HG03060 (cell line): ENCODE data around the gene ANKRD9.

Source experiments
- ATAC-seq: cut with Tn5 transposase; IDR thresholded peaks from one replicate; pipeline ENCODE4 v1.9.1; 2021; ENCODE audit warnings: low read depth, moderate number of reproducible peaks; ENCODE audit not compliant: unreplicated experiment

The ANKRD9 gene

DNA sequence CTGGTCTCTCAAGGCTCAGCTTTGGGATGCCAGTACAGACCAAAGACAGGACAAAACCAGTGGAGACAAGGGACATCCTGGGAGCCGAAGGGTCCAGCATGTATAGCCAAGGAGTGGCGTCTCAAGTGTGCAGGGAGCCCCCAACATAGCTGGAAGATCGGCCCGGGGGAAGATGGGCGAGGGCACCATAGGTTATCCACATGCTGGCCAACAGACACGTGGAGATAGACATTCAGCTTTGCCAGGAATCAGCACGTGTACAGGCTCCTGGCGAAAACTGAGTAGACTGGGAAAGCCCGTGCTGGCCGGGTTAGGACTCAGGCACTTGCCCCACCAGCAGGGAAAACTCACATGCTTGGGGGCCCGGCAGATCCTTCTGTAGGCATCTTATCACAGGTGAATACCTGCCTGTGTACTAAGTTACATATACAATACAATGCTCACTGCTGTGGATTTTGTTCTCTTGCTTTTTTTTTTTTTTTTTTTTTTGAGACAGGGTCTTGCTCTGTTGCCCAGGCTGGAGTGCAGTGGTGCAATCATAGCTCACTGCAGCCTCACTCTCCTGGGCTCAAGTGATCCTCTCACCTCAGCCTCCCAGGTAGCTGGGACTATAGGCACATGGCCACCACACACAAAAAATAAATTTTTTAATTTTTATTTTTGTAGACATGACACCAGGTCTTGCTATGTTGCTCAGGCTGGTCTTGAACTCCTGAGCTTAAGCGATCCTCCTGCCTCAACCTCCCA lies 5.6 kb upstream of the ANKRD9 start:
- ATAC-seq = no peak

- no peak for ATAC-seq
Measured at GRCh38 chr14:102513899-102514772, 4.6 kb upstream of the ANKRD9 start.

- no peak for ATAC-seq
Measured at GRCh38 chr14:102512793-102513300, 3.3 kb upstream of the ANKRD9 start.

DNA sequence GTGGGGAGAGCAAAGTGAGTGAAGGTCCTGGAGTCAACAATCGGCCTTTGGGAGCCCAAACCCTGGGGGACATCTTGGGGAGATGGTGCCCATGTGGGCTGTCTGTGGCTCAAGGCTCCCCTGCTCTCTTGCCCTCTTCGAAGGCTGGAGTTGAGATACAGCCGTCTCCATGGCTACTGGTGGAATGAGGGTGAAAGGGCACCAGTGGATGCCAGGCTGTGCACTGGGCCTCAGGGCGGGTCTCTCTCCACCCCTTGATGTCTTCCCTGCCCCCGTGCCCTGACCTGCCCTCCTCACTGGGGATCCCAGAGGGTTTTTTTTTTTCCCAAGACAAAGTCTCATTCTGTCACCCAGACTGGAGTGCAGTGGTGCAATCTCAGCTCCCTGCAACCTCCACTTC lies 2.0 kb upstream of the ANKRD9 start:
- no peak for ATAC-seq

DNA sequence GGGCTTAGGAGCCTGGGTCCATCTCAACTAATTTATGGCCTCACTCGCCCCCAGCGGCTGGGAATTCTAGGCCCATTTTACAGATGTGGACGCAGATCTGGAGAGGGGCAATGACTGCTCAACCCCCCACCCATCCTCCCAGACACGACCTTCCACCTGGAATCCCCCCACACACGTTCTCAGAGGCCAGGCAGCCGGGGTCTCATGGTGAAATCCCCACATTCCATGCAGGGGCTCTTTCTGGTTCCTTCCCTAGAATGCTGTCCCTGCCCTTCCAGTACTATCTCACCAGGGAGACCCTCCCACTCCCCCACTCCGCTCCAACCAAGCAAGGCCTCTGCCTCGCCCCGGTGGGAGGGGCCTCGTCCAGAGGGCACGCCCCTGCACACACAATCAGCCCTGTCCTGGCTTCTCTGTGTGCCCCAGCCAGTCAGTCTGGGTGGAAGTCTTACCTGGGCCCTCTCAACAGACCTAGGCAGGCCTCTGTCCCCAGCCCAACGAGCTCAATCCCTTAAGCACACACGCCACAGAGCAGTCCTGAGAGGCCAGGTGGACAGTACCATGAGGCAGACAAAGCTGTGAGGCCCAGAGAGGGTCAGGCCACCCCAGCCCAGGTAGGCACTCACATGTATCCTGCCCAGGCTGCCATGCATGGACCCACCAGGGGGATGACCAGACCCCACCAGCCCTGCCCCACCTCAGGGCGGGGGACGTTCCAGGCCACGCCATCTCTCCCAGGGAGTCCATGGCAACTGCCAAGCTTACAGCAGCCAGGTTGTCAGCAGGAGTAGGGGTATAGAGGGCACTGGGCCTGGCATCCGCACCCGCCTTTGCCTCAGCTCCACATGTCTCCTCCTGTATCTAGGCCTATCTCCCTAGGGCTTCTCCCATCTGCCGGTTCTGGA lies 1.3 kb upstream of the ANKRD9 start:
- no peak for ATAC-seq

- no peak for ATAC-seq
Measured at GRCh38 chr14:102508774-102509745, 516 bp downstream of the ANKRD9 start.

GRCh38 chr14:102508410-102508773 lies 1.2 kb downstream of the ANKRD9 start:
- ATAC-seq = no peak

GRCh38 chr14:102507857-102508312 lies 1.7 kb downstream of the ANKRD9 start:
- no peak for ATAC-seq

- ATAC-seq = no peak
Measured at GRCh38 chr14:102507081-102507856, 2.3 kb downstream of the ANKRD9 start.

GRCh38 chr14:102506626-102506925 lies 3.0 kb downstream of the ANKRD9 start:
- no peak for ATAC-seq

GRCh38 chr14:102505775-102506625 lies 3.6 kb downstream of the ANKRD9 start:
- ATAC-seq = no peak

DNA sequence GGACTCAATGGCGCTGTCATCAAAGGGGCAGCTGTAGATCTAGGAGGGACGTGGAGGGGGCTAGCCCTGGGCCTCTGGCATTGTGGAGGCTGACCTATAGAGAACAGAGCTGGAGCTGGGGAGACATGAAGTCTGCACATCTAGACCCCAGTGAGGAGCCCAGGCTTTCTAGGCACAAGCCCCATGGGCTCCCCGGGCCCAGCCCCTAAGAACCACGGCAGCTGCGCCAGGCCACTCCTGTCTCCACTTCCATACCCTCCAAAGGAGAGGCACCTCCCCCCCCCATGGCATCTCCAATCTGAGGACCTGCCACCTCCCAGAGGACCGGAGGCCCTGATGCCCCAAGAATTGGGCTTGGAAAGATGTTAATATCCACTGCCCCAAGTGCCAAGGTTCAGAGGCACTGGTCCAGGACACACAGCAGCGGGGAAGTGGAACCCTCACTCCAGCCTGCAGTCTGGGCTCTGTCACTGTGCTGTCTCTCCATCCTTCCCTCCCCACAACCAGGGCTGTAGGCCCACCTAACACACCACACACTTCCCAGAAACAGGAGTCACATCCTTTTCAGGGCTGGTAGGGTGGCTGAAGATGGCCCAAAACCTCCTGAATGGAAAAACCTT lies 4.5 kb downstream of the ANKRD9 start:
- ATAC-seq = no peak

GRCh38 chr14:102504328-102504999 lies 5.1 kb downstream of the ANKRD9 start:
- ATAC-seq = no peak

DNA sequence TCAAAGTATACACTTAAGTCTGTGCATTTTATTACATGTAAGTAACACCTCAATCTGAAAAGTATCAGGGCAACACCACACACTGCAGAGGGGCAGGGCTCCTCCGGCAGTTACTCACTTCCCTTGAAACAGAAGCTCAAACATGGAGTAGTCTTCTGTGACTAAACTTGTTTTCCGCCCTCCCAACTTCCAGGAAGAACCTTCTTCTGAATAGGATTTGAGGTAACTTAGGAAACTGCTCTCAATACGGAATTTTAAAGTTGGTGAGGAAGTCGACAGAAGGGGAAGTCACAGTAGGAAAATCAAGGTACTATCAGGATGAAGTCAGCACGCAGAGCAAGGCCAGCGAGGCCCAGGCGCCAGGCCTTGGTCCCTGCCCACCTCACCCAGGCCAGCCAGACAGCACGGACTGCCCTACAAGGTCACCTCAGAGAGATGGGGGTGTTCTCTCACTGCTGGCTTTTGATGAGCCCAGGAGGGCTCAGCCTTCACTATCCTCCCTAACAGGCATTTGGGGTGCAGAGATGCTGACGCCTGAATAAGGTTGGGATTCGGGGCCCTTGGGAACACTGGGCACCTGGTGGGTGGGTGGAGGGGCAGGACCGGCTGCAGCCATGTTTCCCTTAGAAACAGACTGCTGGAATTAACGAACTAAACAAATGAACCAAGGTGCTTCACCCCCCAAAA lies 5.8 kb downstream of the ANKRD9 start:
- no peak for ATAC-seq

- no peak for ATAC-seq
Measured at GRCh38 chr14:102502571-102502970, 7.0 kb downstream of the ANKRD9 start.

GRCh38 chr14:102501751-102502315 lies 7.7 kb downstream of the ANKRD9 start:
- no peak for ATAC-seq
